Omental fat pad (tissue), 4 donors: ENCODE measurements around the gene FREM3. TPM values are rescaled to one million over a fixed set of nuclear protein-coding genes. Genes with fewer than 3 reads are reported as not detected.

Experiments used
- ATAC-seq: fragments of 150-250 bp; one replicate; pipeline ENCODE4 v1.9.1; 2016; ENCODE audit warnings: mild to moderate bottlenecking, moderate library complexity; ENCODE audit not compliant: low FRiP score
- DNase-seq: peaks from one replicate; pipeline ENCODE4 v3.0.0-alpha.2; 2019; ENCODE audit warnings: low spot score
- CTCF ChIP-seq, 3 donors: fragments of 450-650 bp; IDR thresholded peaks; one replicate each; pipeline ENCODE4 v1.5.1; 2016 to 2017; ENCODE audit warnings: antibody characterized with exemption in 3 of 3, mild to moderate bottlenecking in 3 of 3, moderate library complexity in 2 of 3
- total RNA-seq, 4 donors: library from RNA; depleted of rRNA; stranded (reverse); fragments of >200 nt; gene quantifications; one replicate each; pipeline ENCODE4 v1.1.0, GENCODE V29; 2016

FREM3 gene
- total RNA-seq, 4 donors from 2014 or later = 0.09 TPM; not detected in 3

DNA sequence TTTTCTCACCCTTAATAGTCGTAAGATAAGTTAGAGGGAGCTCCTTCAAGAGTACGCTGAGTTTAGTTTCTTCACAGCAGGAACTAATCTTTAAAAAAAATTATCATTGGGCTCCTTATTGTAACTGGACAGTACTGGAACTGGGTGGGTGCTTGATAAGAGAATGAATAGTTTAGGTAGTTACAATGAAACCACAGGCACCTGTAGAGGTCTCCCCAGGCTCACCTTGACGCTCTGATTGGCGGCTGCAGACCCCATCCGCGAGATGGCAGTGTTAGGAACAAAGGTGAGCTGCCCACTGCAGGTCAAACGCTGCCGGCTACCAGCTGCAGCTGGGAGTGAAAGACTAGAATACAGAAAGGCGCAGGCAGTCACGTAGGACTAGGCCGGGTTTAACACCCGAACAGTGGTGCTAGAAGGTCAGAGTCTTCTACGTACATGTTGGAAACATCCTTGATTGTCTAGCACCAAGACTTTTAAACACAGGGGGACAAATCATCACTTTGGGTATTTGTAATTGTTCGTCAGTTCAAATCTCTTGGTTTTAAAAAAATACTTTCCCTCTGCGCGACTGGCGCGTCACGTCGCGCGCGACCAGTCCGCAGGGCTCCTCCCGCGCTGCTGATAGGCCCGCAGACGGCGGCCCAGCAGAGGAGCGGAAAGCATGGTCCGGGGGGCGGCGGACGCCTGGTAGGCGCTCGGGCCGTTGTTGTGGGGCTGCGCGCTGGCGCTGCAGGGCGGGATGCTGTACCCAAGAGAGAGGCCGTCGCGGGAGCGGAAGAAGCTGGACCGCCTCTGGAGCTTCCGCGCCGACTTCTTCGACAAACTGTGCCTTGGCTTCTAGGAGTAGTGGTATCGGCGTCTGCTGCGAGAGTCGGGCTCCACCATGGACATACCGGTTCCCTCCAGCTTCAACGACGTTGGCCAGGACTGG, 141.4 kb downstream of the FREM3 start:
- no peak for TF ChIP-seq CTCF (IDR thresholded peaks at IDR 0.05)
- DNase-seq (no peak), ATAC-seq (peak; percentile 86)

DNA sequence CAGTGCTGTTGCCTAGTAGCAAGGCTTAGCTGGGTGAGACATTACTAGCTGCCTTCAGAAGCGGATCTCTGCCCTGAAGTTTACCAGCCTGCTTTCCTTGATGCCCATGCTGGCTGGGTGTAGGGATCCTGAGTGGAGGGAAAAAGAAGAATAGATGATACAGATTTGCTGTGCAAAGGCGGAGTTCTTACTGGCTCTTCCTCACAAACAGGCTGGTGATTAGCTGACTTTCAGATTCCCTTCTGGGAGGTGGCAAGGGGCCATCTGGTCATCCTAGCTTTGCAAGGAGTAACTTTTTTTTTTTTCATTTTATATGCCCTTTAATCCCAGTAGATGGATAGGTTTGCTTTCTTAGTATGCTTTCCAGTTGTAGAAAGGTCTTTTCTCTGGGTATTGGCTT, 142.2 kb downstream of the FREM3 start:
- no peak for ATAC-seq
- TF ChIP-seq CTCF (IDR thresholded peaks at IDR 0.05) = no peak
- DNase-seq = no peak

DNA sequence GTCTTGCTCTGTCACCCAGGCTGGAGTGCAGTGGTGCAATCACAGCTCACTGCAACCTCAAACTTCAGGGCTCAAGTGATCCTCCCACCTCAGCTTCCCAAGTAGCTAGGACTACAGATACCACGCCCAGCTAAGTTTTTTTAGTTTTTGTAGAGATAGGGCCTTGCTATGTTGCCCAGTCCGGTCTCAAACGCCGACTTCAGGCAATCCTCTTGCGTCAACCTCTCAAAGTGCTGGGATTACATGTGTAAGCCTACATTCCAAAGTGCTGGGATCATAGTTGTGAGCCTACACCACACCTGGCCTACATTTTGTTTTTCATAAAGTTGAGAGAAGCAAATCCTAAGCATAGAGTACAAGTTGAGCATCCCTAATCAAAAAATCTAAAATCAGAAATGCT, 144.8 kb downstream of the FREM3 start:
- no peak for ATAC-seq

DNA sequence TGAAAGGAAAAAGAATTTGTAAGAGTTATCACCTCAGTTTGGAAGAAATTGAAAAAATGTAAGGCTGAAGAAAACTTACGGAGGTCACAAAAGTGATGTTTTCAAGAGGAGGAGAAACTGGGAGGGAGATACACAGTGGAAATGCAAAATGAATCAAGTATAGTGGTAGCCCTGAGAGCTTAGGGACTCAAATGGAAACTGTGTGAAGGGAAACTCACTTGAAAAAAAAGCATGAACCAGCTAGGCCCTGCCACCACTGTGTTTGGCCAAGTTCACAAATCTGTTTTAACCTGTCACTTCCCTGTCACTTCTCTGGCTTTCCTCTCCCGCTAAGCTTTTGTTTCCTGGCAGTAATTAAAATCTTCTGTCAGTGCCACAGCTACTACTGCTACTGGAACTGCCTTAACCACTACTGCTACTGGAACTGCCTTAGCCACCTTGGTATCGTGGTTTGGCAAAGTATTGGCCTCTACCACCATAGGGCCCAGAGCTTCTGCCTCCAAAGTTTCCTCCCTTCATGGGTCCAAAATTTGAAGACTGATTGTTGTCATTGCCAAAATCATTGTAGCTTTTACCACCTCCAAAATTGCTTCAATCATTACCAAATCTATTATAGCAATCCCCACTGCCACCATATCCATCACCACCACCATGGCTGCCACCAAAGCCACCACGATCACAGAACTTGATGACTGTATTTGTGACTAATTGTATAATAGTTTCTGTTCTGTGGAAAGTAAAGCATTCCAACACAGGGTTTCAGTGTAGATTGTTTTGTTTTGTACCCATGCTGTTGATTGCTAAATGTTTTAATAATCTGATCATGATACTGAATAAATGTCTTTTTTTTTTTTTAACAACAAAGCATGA, 145.5 kb downstream of the FREM3 start:
- DNase-seq = no peak
- TF ChIP-seq CTCF (IDR thresholded peaks at IDR 0.05) = no peak
- ATAC-seq = no peak

More for the DNA sequence above, 144.8 kb downstream of the FREM3 start:
- no peak for TF ChIP-seq CTCF (IDR thresholded peaks at IDR 0.05)
- no peak for DNase-seq

DNA sequence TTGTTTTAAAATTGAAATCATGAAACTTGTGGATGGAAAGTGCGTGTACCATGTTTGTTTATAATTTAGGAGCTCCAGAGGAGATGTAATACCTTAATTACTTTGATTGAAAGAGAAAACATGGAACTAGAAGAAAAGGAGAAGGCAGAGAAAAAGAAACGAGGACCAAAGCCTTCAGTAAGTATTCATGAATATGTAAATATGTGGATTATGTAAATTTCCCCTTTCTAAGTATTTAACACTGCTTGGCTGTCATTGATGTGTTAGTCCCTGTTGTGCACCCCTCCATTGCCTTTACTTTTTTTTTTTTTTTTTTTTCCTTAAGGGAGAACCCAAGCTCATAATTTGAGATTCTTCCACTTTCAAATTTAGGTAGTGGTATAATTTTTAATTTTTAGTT, 150.5 kb downstream of the FREM3 start:
- no peak for TF ChIP-seq CTCF (IDR thresholded peaks at IDR 0.05)
- no peak for ATAC-seq
- DNase-seq = no peak

- TF ChIP-seq CTCF (IDR thresholded peaks at IDR 0.05) = no peak
- no peak for DNase-seq
- no peak for ATAC-seq
Measured at GRCh38 chr4:143539670-143540023, 160.8 kb downstream of the FREM3 start.
